ENCODE measurements around the gene SEMA4B.
"Not testable (repeated sequence)": the region's sequence is repeated elsewhere in the genome, so short reads cannot be mapped to it uniquely, and the experiment has no call there.

The SEMA4B gene

GRCh38 chr15:90201130-90201943 lies at the start of gene SEMA4B:
TSS of gene SEMA4B (plus strand) at chr15:90201330. CDS start at chr15:90201579, 249 bp downstream.
- DNase-seq (ENCODE audit: low read depth), result peak; percentile 37

GRCh38 chr15:90151989-90152645 lies 49.0 kb upstream of the SEMA4B start:
- no peak for DNase-seq (ENCODE audit: low read depth)

- DNase-seq (ENCODE audit: low read depth), result no peak
Observed at GRCh38 chr15:90153658-90154057, 47.5 kb upstream of the SEMA4B start.

- DNase-seq (ENCODE audit: low read depth), result no peak
Observed at GRCh38 chr15:90154246-90154645, 46.9 kb upstream of the SEMA4B start.

- DNase-seq (ENCODE audit: low read depth), result peak; percentile 93
Observed at GRCh38 chr15:90154861-90155626, 46.1 kb upstream of the SEMA4B start.

GRCh38 chr15:90159213-90159612 lies 41.9 kb upstream of the SEMA4B start:
- peak; percentile 56 for DNase-seq (ENCODE audit: low read depth)

- no peak for DNase-seq (ENCODE audit: low read depth)
Observed at GRCh38 chr15:90160781-90161727, 40.1 kb upstream of the SEMA4B start.

- DNase-seq (ENCODE audit: low read depth), result no peak
Observed at GRCh38 chr15:90161950-90162361, 39.2 kb upstream of the SEMA4B start.

- DNase-seq (ENCODE audit: low read depth), result no peak
Observed at GRCh38 chr15:90162956-90163355, 38.2 kb upstream of the SEMA4B start.

- DNase-seq (ENCODE audit: low read depth), result not testable (repeated sequence)
Observed at GRCh38 chr15:90164239-90164638, 36.9 kb upstream of the SEMA4B start.

- DNase-seq (ENCODE audit: low read depth), result no peak
Observed at GRCh38 chr15:90165157-90165556, 36.0 kb upstream of the SEMA4B start.

- DNase-seq (ENCODE audit: low read depth), result peak; percentile 98
Observed at GRCh38 chr15:90165659-90166489, 35.3 kb upstream of the SEMA4B start.

GRCh38 chr15:90167121-90167520 lies 34.0 kb upstream of the SEMA4B start:
- DNase-seq (ENCODE audit: low read depth), result no peak

GRCh38 chr15:90171623-90172022 lies 29.5 kb upstream of the SEMA4B start:
- DNase-seq (ENCODE audit: low read depth), result no peak

GRCh38 chr15:90173372-90173771 lies 27.8 kb upstream of the SEMA4B start:
- no peak for DNase-seq (ENCODE audit: low read depth)

- DNase-seq (ENCODE audit: low read depth), result peak; percentile 76
Observed at GRCh38 chr15:90174140-90174875, 26.8 kb upstream of the SEMA4B start.

- DNase-seq (ENCODE audit: low read depth), result no peak
Observed at GRCh38 chr15:90177012-90177411, 24.1 kb upstream of the SEMA4B start.

GRCh38 chr15:90178468-90179435 lies 22.4 kb upstream of the SEMA4B start:
- DNase-seq (ENCODE audit: low read depth), result no peak

GRCh38 chr15:90181776-90182175 lies 19.4 kb upstream of the SEMA4B start:
- DNase-seq (ENCODE audit: low read depth), result no peak

All from amniotic epithelial cell (primary cell).